ENCODE data around the gene ARHGEF12.

The ARHGEF12 gene

DNA sequence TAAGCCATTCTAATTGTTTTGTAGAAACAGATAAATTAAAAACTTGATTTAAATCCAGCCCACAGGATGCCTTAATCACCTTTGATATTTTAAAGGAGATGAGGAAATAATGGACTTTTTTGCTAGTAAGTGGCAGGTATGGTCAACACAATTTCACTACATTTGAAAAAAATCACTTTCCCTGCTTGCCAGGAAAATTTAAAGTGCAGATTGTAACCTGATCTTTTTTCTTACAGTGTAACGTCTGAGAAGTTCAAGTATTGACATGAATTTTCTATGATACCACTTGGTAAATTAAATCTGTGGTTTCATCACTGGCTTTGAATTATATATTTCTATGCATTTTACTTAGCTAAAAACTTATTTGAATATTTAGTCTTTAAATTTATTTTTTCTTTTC is 65.3 kb downstream of the ARHGEF12 start:
- intact Hi-C loops (cut with DNase I), result no loop called here
- DNase-seq, result no peak

DNA sequence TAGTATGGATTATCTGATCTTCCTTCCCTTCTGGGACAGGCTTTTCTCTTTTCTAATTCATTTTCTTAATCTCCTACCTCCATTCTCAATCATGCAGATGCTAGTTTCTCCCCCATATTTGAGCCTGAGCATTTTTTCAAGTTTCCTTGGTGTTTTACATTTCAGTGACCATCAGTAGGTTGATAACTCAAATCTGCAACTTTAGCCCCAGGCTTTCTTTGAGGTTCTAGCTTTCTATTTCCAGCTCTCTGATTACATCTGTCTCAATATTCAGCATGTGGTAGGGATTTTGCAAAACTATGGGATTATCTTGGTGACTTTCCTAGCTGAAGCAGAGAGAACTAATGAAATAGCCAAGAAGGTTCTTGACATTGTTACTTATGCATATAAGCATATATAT is 67.8 kb downstream of the ARHGEF12 start:
- intact Hi-C loops (cut with DNase I), result no loop called here
- DNase-seq, result no peak

DNA sequence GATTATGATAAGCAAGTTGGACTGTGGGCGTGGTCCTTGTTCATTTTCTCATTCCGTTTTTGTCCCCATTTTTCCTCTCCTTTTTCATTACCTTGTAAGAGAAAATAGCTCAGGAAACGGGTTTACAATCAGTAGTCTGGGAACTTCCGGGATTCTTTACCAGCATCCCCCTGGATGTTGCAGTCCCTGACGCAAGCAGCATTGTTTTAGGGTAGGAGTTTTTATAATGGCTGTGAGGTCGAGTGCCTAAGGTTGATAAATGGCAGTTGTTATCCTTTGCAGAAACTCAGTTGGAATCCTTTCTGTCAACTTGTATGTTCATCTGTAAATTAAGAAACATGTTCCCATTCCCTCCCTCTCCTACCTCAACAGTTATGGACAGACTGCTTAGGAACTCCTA is 68.3 kb downstream of the ARHGEF12 start:
- intact Hi-C loops (cut with DNase I), result no loop called here
- no peak for DNase-seq

DNA sequence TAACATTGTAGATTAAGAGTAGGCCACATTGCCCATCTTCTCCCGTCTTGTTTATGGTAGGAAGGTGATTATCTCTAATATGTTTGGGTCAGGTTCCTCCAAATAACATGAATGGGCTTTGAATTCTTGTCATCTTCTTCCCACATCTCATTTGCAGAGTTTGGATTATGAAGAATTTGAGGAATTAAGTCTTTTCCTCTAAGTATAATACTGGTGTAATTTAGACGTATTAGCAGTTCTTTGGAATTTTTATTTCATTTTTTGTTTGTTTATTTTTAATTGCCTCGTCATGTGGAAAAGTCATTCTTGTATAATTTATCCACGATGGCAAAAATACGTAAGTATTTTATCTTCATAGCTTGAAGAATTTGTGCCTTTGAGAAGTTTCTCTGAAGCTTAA is 73.4 kb downstream of the ARHGEF12 start:
- DNase-seq, result no peak
- intact Hi-C loops (cut with DNase I), result no loop called here

DNA sequence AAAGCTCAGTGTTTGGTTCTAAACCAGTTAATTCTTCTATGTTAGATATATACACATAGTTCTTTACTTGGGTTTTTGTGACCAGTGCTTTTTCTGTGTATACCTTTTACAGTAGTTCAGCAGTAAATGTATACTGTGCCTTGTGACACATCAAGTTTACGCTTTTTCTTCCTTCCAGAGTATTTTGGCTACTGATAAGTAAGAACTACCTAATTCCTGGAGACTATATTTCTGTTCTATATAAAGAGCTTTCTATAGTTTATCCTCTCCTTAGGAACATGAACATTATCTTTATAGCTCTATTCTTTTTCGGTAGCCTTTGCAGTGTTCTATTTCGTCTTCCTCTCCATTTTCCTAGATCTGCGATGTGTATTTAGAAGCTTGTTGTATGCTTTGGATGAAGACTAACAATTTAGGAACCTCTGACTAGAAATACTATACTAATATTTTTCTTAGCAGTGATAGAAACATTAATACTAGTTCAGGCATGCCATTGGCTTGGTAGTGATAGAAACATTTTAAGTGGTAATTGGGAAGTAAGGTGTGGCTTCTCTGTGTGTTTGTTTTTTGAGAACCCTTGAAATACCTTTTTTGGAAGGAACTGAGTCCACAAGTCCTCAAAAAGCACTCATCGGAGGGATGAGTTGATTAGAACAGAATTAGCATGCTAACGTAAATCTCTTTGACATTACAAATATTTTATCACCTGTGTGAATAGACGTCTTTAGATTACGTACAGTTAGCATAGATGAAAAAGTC is 74.6 kb downstream of the ARHGEF12 start:
- DNase-seq, result no peak
- intact Hi-C loops (cut with DNase I), result no loop called here

DNA sequence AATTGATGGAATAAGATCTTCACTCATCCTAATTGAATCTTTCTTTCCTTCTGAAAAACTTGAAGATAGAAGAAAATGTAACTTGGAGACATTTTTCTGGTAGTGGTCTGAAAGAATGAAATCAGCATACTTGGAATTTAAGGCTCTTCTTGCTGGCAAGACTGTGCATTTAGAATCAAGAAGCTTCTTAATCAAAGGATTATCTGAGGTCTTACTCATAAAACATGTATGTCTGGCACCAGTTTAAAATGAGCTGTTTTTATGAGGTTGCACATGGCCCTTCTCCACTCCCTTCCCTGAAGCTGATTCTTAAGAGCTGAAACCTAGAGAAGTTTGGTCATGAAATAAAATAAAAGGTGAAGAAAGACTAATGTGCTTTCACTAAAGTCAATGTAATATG is 77.3 kb downstream of the ARHGEF12 start:
- DNase-seq, result no peak

DNA sequence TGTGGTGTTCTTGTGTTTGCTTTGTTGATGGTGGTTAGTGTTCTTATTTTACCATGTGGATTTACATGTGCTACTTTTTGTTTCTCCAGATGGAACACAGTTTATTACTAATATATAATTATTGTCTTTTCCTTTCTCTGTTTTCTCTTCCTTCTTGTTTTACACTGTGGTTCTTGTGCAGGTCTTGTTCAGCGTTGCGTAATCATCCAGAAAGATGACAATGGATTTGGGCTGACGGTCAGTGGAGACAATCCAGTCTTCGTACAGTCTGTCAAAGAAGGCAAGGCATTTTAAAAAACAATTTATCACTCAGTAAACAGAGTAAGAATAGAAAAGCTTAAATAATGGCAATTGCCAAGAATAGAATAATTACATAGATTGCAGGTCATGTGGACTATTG is 84.4 kb downstream of the ARHGEF12 start:
- intact Hi-C loops (cut with DNase I), result no loop called here
- DNase-seq, result no peak

More for the DNA sequence above, 77.3 kb downstream of the ARHGEF12 start:
- intact Hi-C loops (cut with DNase I), result no loop called here

DNA sequence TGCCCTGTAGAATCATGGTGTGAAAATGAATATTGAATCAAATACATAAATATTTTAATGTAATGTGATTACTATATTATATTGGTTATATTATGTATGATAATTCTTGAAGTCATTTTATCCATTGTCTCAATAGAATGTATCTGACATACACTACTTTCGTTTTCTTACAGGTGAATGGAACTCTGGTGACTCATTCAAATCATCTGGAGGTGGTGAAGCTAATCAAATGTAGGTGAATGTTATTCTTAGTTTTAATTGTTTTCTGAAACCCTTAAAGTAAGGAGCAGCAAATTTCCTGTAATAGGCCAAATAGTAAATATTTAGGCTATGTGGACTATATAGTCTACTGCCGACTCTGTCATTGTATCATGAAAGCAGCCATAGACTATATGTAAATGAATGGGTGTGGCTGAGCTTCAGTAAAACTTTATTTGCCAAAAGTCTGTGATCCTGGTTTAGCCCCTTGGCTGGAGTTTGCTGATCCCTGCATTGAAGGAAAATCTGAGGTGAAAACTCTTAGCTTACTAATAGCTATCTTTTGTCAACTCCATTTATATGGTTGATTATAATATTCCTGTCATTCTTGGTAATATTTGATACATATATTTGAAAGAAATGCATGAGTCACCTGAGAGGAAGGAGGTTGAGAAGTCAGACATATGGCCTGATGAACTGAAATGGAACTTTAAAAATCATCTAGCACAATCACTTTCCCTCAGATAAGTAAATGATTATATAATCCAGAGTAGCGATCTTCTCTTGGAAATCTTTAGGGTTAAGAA is 88.2 kb downstream of the ARHGEF12 start:
- intact Hi-C loops (cut with DNase I), result no loop called here
- DNase-seq, result no peak

DNA sequence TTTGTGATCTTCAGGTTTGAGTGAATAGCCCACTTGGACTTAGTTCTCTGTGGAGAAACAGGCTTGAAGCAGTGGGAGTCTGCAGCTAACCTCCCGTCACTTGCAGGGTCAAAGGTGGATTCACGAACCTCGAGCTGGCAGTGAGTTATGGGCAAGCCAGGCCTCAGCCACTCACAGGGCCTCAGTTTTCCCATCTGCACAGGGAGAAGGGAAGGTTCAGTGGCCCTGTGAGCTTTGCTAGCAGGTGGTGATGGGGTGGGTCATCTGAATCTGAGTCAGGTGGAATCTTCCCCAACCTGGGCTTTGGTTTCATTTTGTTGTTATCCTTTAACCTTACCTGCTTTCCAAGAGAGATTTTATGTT is 88.7 kb downstream of the ARHGEF12 start:
- intact Hi-C loops (cut with DNase I), result no loop called here
- DNase-seq, result no peak

DNA sequence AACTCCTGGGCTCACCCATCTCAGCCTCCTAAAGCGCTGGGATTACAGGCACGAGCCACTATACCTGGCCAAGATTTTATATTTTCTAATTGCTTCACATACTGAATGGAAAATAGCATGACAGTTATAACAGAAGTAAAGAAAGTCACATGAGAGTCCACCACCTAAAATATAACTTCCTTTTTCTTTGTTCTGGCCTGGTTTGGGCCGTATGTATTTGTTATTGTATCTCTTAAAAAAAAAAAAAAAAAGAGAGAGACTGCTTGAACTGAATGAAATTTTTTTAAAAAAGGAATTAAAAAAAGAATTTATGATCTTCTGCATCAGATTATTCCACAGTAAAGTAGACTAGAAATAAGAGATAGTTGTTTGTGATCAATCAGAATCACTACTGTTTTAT is 89.3 kb downstream of the ARHGEF12 start:
- intact Hi-C loops (cut with DNase I), result no loop called here

DNA sequence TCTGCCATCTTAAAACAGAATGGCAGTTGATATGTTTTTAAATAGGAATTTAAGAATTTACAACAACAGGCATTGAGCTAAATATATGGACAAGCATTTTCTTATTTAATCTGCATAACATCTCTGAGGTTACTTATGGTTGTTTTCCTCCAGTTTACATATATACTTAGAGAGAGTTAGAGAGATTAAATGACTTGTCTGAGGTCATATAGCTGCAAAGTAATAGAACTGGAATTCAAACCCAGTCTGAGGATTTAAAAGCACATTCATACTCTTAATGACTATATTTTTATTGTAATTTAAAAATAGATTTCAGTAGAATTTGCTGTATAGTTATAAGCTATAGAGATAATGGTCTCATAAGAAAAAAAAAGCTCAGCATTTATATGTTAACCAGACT is 93.9 kb downstream of the ARHGEF12 start:
- intact Hi-C loops (cut with DNase I), result no loop called here
- DNase-seq, result no peak

More for the DNA sequence above, 89.3 kb downstream of the ARHGEF12 start:
- no peak for DNase-seq

DNA sequence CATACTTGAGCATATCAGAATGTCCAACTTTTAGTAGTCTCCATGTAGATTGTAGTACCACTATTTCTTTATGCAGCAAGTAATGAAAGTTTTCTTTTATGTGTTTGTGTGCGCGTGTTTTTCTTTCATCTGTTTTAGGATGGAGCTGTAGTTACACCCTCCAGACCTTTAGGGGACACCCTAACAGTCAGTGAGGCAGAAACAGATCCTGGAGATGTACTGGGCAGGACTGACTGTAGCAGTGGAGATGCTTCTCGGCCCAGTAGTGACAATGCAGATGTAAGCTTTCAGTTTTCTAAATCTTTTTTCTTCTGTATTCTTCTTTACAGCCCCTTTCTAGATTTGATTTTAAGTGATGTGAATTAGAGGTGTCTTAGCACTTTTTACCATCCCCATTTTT is 95.4 kb downstream of the ARHGEF12 start:
- DNase-seq, result no peak
- intact Hi-C loops (cut with DNase I), result no loop called here

DNA sequence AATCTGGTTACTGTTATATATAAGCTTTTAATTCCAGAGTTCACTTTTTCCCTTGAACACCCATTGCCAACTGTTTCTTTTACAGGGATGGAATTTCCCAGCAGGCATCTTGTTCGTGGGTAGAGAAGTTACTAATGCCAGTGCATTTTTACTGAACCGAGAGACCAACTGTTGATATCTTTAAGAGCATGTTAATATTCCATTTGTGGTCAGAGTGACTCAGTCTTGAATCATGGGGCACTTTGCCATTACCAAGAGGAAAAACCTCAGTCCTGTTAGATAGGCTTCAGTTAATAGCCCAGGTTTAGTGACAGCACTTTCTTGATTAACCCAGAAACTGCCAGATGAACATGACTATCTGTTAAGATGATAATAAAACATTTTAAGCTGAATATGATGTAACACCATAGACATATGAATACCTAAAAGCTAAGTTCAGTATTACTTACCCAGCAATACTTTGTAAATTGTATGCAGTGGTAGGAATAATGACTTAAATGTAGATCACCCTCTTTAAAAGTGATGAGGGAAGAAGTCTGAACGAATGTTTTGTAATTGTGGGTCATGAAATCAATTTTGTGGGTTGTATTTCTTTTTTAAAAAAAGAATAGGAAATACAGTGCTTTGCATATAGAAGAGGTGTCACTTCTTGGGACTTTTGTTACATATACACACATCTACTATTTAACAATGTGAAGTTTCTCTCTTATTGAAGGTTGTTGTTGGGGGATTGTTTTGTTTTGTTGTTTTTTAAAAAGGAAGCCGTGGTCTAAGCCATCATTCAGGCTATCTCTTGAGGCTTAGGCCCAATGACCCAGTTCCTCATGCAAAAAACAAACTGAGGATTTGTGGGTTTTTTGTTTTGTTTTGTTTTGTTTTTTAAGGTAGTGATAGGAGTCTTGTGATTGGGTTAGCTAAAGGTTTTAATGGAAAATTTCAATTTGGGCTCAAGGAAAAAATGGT is 96.1 kb downstream of the ARHGEF12 start:
- intact Hi-C loops (cut with DNase I), result no loop called here
- DNase-seq, result no peak

DNA sequence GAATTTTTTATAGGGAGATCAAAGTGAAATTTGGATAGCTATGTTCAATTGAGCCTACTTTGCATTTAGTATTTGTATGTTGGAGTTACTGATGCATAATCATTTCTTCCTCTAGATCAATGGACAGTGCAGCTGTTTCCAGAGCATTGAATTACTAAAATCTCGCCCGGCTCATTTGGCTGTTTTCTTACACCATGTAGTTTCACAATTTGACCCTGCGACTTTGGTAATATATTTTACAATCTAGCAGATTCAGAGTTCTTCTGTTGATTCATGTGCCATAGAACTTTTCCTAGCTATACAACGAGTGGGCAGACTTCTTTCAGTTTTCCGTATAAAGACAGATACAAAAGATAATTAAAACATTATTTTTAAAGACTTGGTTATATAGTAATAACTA is 105.4 kb downstream of the ARHGEF12 start:
- intact Hi-C loops (cut with DNase I), result no loop called here
- no peak for DNase-seq

DNA sequence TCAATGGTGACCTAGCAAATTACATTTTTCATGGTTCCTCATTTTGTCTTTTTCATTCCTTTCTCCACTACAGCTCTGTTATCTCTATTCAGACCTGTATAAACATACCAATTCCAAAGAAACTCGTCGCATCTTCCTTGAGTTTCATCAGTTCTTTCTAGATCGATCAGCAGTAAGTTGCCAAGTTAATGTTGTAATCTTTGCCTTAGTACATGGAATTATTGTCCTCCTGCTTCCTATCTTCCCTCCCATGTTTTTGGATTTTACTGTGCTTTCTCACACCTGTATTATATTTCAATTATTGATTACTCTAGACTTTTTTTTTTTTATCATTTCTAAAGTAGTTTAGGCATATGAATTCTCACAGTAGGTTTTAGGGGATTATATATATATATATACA is 105.8 kb downstream of the ARHGEF12 start:
- intact Hi-C loops (cut with DNase I), result no loop called here
- DNase-seq, result no peak

DNA sequence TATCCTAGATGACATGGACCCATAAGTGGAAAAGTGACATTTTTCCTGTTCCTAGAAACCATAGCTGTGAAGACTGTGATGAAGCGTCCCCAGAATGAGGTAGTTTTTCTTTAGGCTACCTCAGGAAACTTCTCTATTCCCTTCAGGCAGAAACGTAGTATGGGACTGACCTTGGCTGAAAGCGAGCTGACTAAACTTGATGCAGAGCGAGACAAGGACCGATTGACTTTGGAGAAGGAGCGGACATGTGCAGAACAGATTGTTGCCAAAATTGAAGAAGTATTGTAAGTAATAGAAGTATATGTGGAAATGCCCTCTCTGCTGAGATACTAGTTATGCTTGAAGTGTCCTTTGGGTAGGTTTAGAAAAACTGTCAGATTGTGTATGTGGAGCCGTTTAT is 110.6 kb downstream of the ARHGEF12 start:
- intact Hi-C loops (cut with DNase I), result no loop called here
- DNase-seq, result no peak

DNA sequence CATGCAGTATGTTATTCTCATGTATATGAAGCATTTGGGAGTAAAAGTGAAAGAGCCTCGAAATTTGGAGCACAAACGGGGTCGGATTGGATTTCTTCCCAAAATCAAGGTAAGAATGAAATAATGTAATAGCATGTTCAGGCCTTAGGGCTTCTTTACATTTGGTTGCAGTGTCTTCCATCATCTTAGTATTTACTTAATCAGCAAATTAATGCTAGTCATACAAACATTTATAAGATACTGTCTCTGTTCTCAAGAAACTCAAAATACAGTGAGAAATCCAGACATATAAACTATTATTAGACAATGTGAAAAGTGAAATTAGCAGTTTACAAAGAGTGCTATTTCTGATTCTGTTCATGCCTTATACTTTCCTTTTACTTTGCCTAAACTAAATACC is 112.0 kb downstream of the ARHGEF12 start:
- intact Hi-C loops (cut with DNase I), result no loop called here
- no peak for DNase-seq

DNA sequence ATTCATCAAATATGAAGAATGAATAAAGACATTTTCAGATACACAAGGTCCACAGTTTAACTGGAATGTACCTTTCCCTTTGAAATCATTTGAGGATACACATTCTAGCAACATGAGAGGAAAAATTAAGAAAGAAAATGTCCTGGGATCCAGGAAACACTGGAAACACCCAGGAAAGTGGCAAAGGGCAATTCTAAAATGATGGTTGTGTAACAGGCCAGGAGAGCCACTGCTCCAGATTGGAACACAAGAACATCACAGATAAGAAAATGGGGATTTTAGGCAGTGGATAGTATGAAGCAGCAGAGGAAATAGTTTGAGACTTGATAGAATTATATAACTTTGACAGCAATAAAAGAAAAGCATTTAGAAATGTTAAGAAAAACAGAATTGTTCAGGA is 119.3 kb downstream of the ARHGEF12 start:
- intact Hi-C loops (cut with DNase I), result no loop called here

DNA sequence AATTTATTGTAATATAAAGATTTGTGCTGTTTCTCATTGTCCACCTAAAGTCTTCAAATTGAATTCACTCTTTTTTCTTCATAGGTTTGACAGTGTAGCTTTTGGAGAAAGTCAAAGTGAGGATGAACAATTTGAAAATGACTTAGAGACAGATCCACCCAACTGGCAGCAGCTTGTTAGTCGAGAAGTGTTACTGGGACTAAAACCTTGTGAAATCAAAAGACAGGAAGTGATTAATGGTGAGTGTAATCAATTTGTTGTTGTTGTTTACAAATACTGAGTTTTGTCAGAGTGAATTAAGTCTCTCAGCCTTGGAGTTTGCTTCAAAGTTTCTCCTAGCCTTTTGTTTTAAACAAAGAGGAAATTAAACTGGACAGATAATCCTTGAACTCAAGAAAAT is 121.8 kb downstream of the ARHGEF12 start:
- no peak for DNase-seq
- intact Hi-C loops (cut with DNase I), result no loop called here

More for the DNA sequence above, 119.3 kb downstream of the ARHGEF12 start:
- no peak for DNase-seq

DNA sequence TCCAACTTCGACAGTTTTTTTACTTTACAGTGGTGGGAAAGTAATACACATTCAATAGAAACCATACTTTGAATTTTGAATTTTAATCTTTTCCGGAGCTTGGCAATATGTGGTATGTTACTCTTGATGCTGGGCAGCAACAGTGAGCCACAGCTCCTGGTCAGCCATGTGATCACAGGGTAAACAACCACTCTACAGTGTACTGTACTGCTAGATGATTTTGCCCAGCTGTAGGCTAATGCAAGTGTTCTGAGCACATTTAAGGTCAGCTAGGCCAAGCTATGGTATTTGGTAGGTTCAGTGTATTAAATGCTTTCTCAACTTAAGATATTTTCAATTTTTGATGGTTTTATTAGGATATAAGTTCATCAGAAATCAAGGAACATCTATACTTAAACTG is 126.6 kb downstream of the ARHGEF12 start:
- no peak for DNase-seq
- intact Hi-C loops (cut with DNase I), result no loop called here

DNA sequence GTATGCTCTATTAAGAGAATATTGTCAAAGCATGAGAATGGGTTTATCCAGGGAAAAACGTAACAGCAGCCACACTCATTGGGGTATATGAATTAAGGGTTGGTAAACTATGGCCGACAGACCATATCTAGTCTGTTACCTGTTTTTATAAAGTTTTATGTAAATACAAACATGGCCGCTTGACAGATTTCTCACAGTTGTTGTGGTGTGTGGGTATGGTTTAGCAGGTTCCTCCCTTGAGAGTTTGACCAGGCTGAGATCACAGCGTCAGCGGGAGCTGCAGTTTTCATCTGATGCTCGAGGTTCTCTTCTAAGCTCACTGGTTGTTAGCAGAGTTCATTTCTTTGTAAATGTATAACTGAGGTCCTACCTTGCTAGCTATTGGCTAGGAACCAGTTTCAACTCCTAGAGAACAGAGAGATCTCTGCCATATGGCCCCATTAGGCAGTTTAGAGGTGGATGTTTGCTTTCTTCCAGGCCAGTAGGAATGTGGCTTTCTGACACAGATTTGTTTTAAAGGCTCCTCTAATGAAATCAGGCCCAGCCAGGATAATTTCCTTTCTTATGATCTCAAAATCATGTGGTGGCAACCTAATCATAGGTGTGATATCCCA is 129.8 kb downstream of the ARHGEF12 start:
- no peak for DNase-seq
- intact Hi-C loops (cut with DNase I), result no loop called here

Data from posterior cingulate gyrus (tissue), 11 donors.